CD14-positive monocyte (primary cell): ENCODE measurements around the gene UBN2. TPM values are rescaled to one million over a fixed set of nuclear protein-coding genes. Genes with fewer than 3 reads are reported as not detected.

Experiments
- DNase-seq, 3 donors: peaks; one replicate each; pipeline ENCODE4 v3.0.0-alpha.2; 2011 to 2022
- H2AFZ ChIP-seq: 2 replicates; pipeline ENCODE4 v1.6.0; 2012; ENCODE audit warnings: mild to moderate bottlenecking, low read depth, low read length, inconsistent platforms; ENCODE audit not compliant: insufficient read depth, poor library complexity, severe bottlenecking
- H3K27ac ChIP-seq, 2 donors: 1 replicate in 1 of 2; 2 replicates in 1 of 2; pipeline ENCODE4 v1.5.1; 2012 to 2013; ENCODE audit warnings: low read length in 2 of 2, control low read depth in 1 of 2, inconsistent platforms in 1 of 2, low read depth in 1 of 2, mild to moderate bottlenecking in 1 of 2
- H3K27me3 ChIP-seq, 2 donors: one replicate each; pipeline versions ENCODE4 v1.6.0 to v1.6.1; 2011 to 2013; ENCODE audit warnings: low read length in 2 of 2; ENCODE audit not compliant: control insufficient read depth in 2 of 2, insufficient read depth in 2 of 2
- H3K36me3 ChIP-seq, 2 donors: replicated peaks in 1 of 2; 1 replicate in 1 of 2; 2 replicates in 1 of 2; pipeline versions ENCODE4 v1.5.1 to v1.6.1; 2012 to 2013; ENCODE audit warnings: low read length in 2 of 2, control low read depth in 1 of 2, inconsistent platforms in 1 of 2, mild to moderate bottlenecking in 1 of 2; ENCODE audit not compliant: insufficient read depth in 2 of 2, control insufficient read depth in 1 of 2
- H3K4me1 ChIP-seq, 2 donors: 1 replicate in 1 of 2; 2 replicates in 1 of 2; pipeline versions ENCODE4 v1.5.1 to v1.6.1; 2012 to 2013; ENCODE audit warnings: low read length in 2 of 2, control low read depth in 1 of 2, inconsistent platforms in 1 of 2, mild to moderate bottlenecking in 1 of 2, moderate library complexity in 1 of 2; ENCODE audit not compliant: insufficient read depth in 2 of 2, control insufficient read depth in 1 of 2
- H3K4me2 ChIP-seq: replicated peaks from 2 replicates; pipeline ENCODE3; 2012; ENCODE audit warnings: low read length, moderate library complexity, mild to moderate bottlenecking; ENCODE audit not compliant: poor library complexity, severe bottlenecking; ENCODE audit errors: extremely low read depth
- H3K4me3 ChIP-seq, 3 experiments: fragments of 200-600 bp in 1 of 3; sonication (generic) in 1 of 3; replicated peaks in 1 of 3; 1 replicate in 2 of 3; 2 replicates in 1 of 3; pipeline ENCODE4 v1.5.1; 2011 to 2013; ENCODE audit warnings: low read length in 3 of 3, mild to moderate bottlenecking in 3 of 3, control low read depth in 2 of 3, low read depth in 2 of 3, inconsistent platforms in 1 of 3, moderate library complexity in 1 of 3
- H3K79me2 ChIP-seq: 2 replicates; pipeline ENCODE4 v1.6.0; 2012; ENCODE audit warnings: mild to moderate bottlenecking, control low read depth, inconsistent platforms, low read length, moderate library complexity; ENCODE audit not compliant: insufficient read depth
- H3K9ac ChIP-seq: 2 replicates; pipeline ENCODE4 v1.6.0; 2017; ENCODE audit warnings: low read length, mild to moderate bottlenecking; ENCODE audit not compliant: insufficient read depth, poor library complexity, severe bottlenecking
- H3K9me3 ChIP-seq, 2 donors: replicated peaks in 1 of 2; 1 replicate in 1 of 2; 2 replicates in 1 of 2; pipeline versions ENCODE4 v1.5.1 to v1.6.1; 2012 to 2013; ENCODE audit warnings: low read length in 2 of 2, control low read depth in 1 of 2; ENCODE audit not compliant: control insufficient read depth in 1 of 2, insufficient read depth in 1 of 2
- H4K20me1 ChIP-seq: 2 replicates; pipeline ENCODE4 v1.6.0; 2012; ENCODE audit warnings: mild to moderate bottlenecking, low read length, control low read depth, moderate library complexity; ENCODE audit not compliant: insufficient read depth
- H3K27ac Mint-ChIP-seq, 7 donors: one replicate each; pipeline ENCODE4 v1.8.0; 2020; ENCODE audit warnings: mild to moderate bottlenecking in 7 of 7, mixed read lengths in 7 of 7, moderate library complexity in 6 of 7, inconsistent platforms in 2 of 7
- H3K27me3 Mint-ChIP-seq, 3 donors: one replicate each; pipeline ENCODE4 v1.8.0; 2021 to 2022; ENCODE audit warnings: low read depth in 3 of 3, mild to moderate bottlenecking in 3 of 3, mixed read lengths in 3 of 3, moderate library complexity in 3 of 3, inconsistent platforms in 1 of 3
- H3K36me3 Mint-ChIP-seq, 2 donors: one replicate each; pipeline ENCODE4 v1.8.0; 2020; ENCODE audit warnings: mixed read lengths in 2 of 2, inconsistent platforms in 1 of 2, mild to moderate bottlenecking in 1 of 2
- H3K4me1 Mint-ChIP-seq: one replicate; pipeline ENCODE4 v1.8.0; 2020; ENCODE audit warnings: mild to moderate bottlenecking, mixed read lengths
- H3K4me3 Mint-ChIP-seq, 2 donors: one replicate each; pipeline ENCODE4 v1.8.0; 2020; ENCODE audit warnings: mild to moderate bottlenecking in 2 of 2, mixed read lengths in 2 of 2, moderate library complexity in 1 of 2
- H3K9me3 Mint-ChIP-seq, 7 donors: one replicate each; pipeline ENCODE4 v1.8.0; 2020 to 2022; ENCODE audit warnings: mixed read lengths in 7 of 7, mild to moderate bottlenecking in 6 of 7, moderate library complexity in 6 of 7, inconsistent platforms in 2 of 7
- CTCF ChIP-seq: fragments of 200-600 bp; IDR thresholded peaks from one replicate; pipeline ENCODE4 v1.8.0; 2022; ENCODE audit warnings: antibody characterized with exemption, mild to moderate bottlenecking
- WGBS: methylation state at CpG from one replicate; pipeline ENCODE4 v1.1.5; 2013; ENCODE audit warnings: missing lambda C conversion rate; ENCODE audit not compliant: insufficient coverage; 5-methylcytosine and 5-hydroxymethylcytosine counted together
- intact Hi-C, 2 donors: fragments of 100-400 bp; cut with micrococcal nuclease; formaldehyde crosslinking; loops; one replicate each; pipeline versions ENCODE4 v1.15.0 to v1.15.1; 2023
- polyA plus RNA-seq, 3 donors: library from polyadenylated mRNA; depleted of rRNA in 1 of 3; unstranded in 2 of 3; stranded (reverse) in 1 of 3; fragments of 300-500 nt in 2 of 3; fragments of >200 nt in 1 of 3; fragmentation: Illumina TruSeq in 2 of 3; gene quantifications; 1 replicate in 2 of 3; 2 replicates in 1 of 3; pipeline ENCODE4 v1.2.3, GENCODE V29; 2012 to 2021

UBN2 gene
- polyA plus RNA-seq, 3 donors: 0.80 to 4.2 (median 1.6) TPM

- Histone ChIP-seq H3K27ac (peak overlapping the region in 1 of 2 donors; percentile 3), H4K20me1 (no peaks in the 10 kb centered on the region), H3K4me1 (no peaks in the 10 kb centered on the region), H3K9me3 (no peaks in the 10 kb centered on the region), H3K4me3 (no peak overlapping the region), H3K9ac (no peak overlapping the region), H3K27me3 (no peaks in the 10 kb centered on the region), H3K79me2 (no peaks in the 10 kb centered on the region), H2AFZ (no peak overlapping the region), H3K36me3 (peaks cover 29 to 68% of the 10 kb centered on the region in 2 donors), H3K4me2 (no peak overlapping the region)
- Mint-ChIP-seq H3K4me3 (no peak overlapping the region), H3K27me3 (no peaks in the 10 kb centered on the region), H3K27ac (peak overlapping the region in 3 of 7 donors; percentile 27 to 38 (median 37)), H3K36me3 (peaks cover 60 to 63% of the 10 kb centered on the region in 2 donors), H3K9me3 (no peaks in the 10 kb centered on the region), H3K4me1 (no peaks in the 10 kb centered on the region)
- intact Hi-C loops: no loop called here
- no peak for DNase-seq
- WGBS: 89% methylated on average over 3 of the region's 5 CpGs
- TF ChIP-seq CTCF: no peak
Measured at GRCh38 chr7:139284252-139284896, 53.3 kb downstream of the UBN2 start.

- H3K4me3 Mint-ChIP-seq: no peak overlapping the region
- H2AFZ ChIP-seq: no peak overlapping the region
- H3K27ac Mint-ChIP-seq: peak overlapping the region in 1 of 7 donors; percentile 68
- TF ChIP-seq CTCF: no peak
- no peaks in the 10 kb centered on the region for H3K79me2 ChIP-seq
- intact Hi-C loops: no loop called here
- 97% methylated on average over 4 of the region's 6 CpGs for WGBS
- H3K4me2 ChIP-seq: no peak overlapping the region
- H4K20me1 ChIP-seq: no peaks in the 10 kb centered on the region
- no peaks in the 10 kb centered on the region for H3K4me1 Mint-ChIP-seq
- H3K36me3 ChIP-seq: peaks cover 26 to 61% of the 10 kb centered on the region in 2 donors
- no peaks in the 10 kb centered on the region for H3K9me3 Mint-ChIP-seq
- H3K9me3 ChIP-seq: no peaks in the 10 kb centered on the region
- no peak overlapping the region for H3K4me3 ChIP-seq
- no peaks in the 10 kb centered on the region for H3K27me3 Mint-ChIP-seq
- no peak overlapping the region for H3K9ac ChIP-seq
- H3K36me3 Mint-ChIP-seq: peaks cover 56 to 57% of the 10 kb centered on the region in 2 donors
- H3K4me1 ChIP-seq: no peaks in the 10 kb centered on the region
- DNase-seq: no peak
- H3K27me3 ChIP-seq: no peaks in the 10 kb centered on the region
- no peak overlapping the region for H3K27ac ChIP-seq
Measured at GRCh38 chr7:139286144-139286543, 55.1 kb downstream of the UBN2 start.
